DND-41 (cell line): Measurements from ENCODE around the gene MCF2L.

ENCODE experiments used
- ATAC-seq: fragments of 200-7000 bp; cut with Tn5 transposase; 3 replicates; pipeline ENCODE4 v1.9.1; 2021; ENCODE audit warnings: low read depth; ENCODE audit not compliant: insufficient read depth
- DNase-seq: peaks from one replicate; pipeline ENCODE4 v3.0.0-alpha.2; 2020
- H2AFZ ChIP-seq: 2 replicates; pipeline ENCODE4 v1.6.0; 2012; ENCODE audit warnings: low read depth, low read length
- H3K27ac ChIP-seq: 2 replicates; pipeline ENCODE4 v1.5.1; 2012; ENCODE audit warnings: low read length, inconsistent platforms
- H3K27me3 ChIP-seq: fragments of 200-600 bp; sonication (generic); 2 replicates; pipeline ENCODE4 v1.6.0; 2012; ENCODE audit warnings: low read length, mild to moderate bottlenecking, inconsistent platforms; ENCODE audit not compliant: insufficient read depth, poor library complexity
- H3K36me3 ChIP-seq: 2 replicates; pipeline ENCODE4 v1.5.1; 2012; ENCODE audit warnings: low read length, inconsistent platforms; ENCODE audit not compliant: insufficient read depth
- H3K4me1 ChIP-seq: 2 replicates; pipeline ENCODE4 v1.5.1; 2012; ENCODE audit warnings: mild to moderate bottlenecking, low read length; ENCODE audit not compliant: insufficient read depth
- H3K4me2 ChIP-seq: 2 replicates; pipeline ENCODE4 v1.6.0; 2012; ENCODE audit warnings: mild to moderate bottlenecking, moderate library complexity, low read length, inconsistent platforms; ENCODE audit not compliant: insufficient read depth
- H3K4me3 ChIP-seq, 2 experiments: fragments of 200-600 bp in 1 of 2; shearing (Covaris generic) in 1 of 2; 2 replicates each; pipeline ENCODE4 v1.5.1; 2012 to 2016; ENCODE audit warnings: inconsistent platforms in 2 of 2, low read length in 2 of 2, mild to moderate bottlenecking in 2 of 2, low read depth in 1 of 2, moderate library complexity in 1 of 2
- H3K79me2 ChIP-seq: 2 replicates; pipeline ENCODE4 v1.6.0; 2012; ENCODE audit warnings: low read length, inconsistent platforms; ENCODE audit not compliant: insufficient read depth
- H3K9ac ChIP-seq: 2 replicates; pipeline ENCODE4 v1.6.0; 2012; ENCODE audit warnings: low read depth, mild to moderate bottlenecking, inconsistent platforms, low read length, moderate library complexity
- H3K9me3 ChIP-seq: 2 replicates; pipeline ENCODE4 v1.5.1; 2012; ENCODE audit warnings: low read length, moderate library complexity, mild to moderate bottlenecking, inconsistent platforms; ENCODE audit not compliant: insufficient read depth, severe bottlenecking
- H4K20me1 ChIP-seq: 2 replicates; pipeline ENCODE4 v1.6.0; 2012; ENCODE audit warnings: low read length; ENCODE audit not compliant: insufficient read depth
- CTCF ChIP-seq: IDR thresholded peaks from 2 replicates; pipeline ENCODE4 v1.5.1; 2012; ENCODE audit warnings: borderline replicate concordance, low read length, moderate library complexity, mild to moderate bottlenecking; ENCODE audit not compliant: poor library complexity, severe bottlenecking; ENCODE audit errors: extremely low read depth
- EZH2 ChIP-seq: IDR thresholded peaks from 3 replicates; pipeline ENCODE4 v1.6.1; 2012; ENCODE audit warnings: borderline replicate concordance, low read depth, mild to moderate bottlenecking, moderate library complexity, low read length, inconsistent platforms; ENCODE audit not compliant: severe bottlenecking

Gene MCF2L

GRCh38 chr13:112981451-112981850, 12.4 kb downstream of the MCF2L start:
- no peaks in the 10 kb centered on the region for H3K79me2 ChIP-seq
- no peaks in the 10 kb centered on the region for H3K4me1 ChIP-seq
- H3K4me2 ChIP-seq: no peak overlapping the region
- H3K9ac ChIP-seq: no peak overlapping the region
- H4K20me1 ChIP-seq: peaks cover 61% of the 10 kb centered on the region
- H2AFZ ChIP-seq: no peak overlapping the region
- TF ChIP-seq EZH2 (no peak), CTCF (no peak)
- H3K9me3 ChIP-seq: no peaks in the 10 kb centered on the region
- H3K36me3 ChIP-seq: no peaks in the 10 kb centered on the region
- no peak overlapping the region for H3K27ac ChIP-seq
- ATAC-seq (no peak), DNase-seq (no peak)
- no peak overlapping the region for H3K4me3 ChIP-seq
- no peaks in the 10 kb centered on the region for H3K27me3 ChIP-seq

- TF ChIP-seq CTCF: no peak
- no peaks in the 10 kb centered on the region for H3K36me3 ChIP-seq
- no peaks in the 10 kb centered on the region for H3K9me3 ChIP-seq
- no peak for DNase-seq
- no peaks in the 10 kb centered on the region for H3K79me2 ChIP-seq
- no peaks in the 10 kb centered on the region for H3K4me1 ChIP-seq
- H3K27ac ChIP-seq: no peak overlapping the region
- no peak overlapping the region for H3K9ac ChIP-seq
- no peak overlapping the region for H2AFZ ChIP-seq
- ATAC-seq: no peak
- no peak overlapping the region for H3K4me2 ChIP-seq
- H4K20me1 ChIP-seq: peaks cover 67% of the 10 kb centered on the region
- no peaks in the 10 kb centered on the region for H3K27me3 ChIP-seq
- no peak overlapping the region for H3K4me3 ChIP-seq
These were observed 13.4 kb downstream of the MCF2L start for GRCh38 chr13:112982281-112983041.

- Histone ChIP-seq H3K9ac (no peak overlapping the region), H3K36me3 (no peaks in the 10 kb centered on the region), H3K9me3 (no peaks in the 10 kb centered on the region), H3K4me2 (no peak overlapping the region), H3K4me1 (no peaks in the 10 kb centered on the region), H4K20me1 (peaks cover 69% of the 10 kb centered on the region), H3K79me2 (no peaks in the 10 kb centered on the region), H3K27me3 (no peaks in the 10 kb centered on the region), H2AFZ (no peak overlapping the region), H3K27ac (no peak overlapping the region), H3K4me3 (no peak overlapping the region)
- TF ChIP-seq CTCF: no peak
- TF ChIP-seq EZH2: no peak
- DNase-seq (no peak), ATAC-seq (no peak)
These were observed 14.0 kb downstream of the MCF2L start for GRCh38 chr13:112983042-112983305.
